Endodermal cell (in vitro differentiated cells): ENCODE results near the gene REEP1. TPM values are rescaled to one million over a fixed set of nuclear protein-coding genes. Genes with fewer than 3 reads are reported as not detected.

Source experiments
- DNase-seq: peaks from one replicate; pipeline ENCODE4 v3.0.0-alpha.2; 2017
- H3K27ac ChIP-seq: 2 replicates; pipeline ENCODE4 v1.5.1; 2013; ENCODE audit warnings: mild to moderate bottlenecking, low read depth, low read length, moderate library complexity
- H3K27me3 ChIP-seq: 2 replicates; pipeline ENCODE4 v1.6.1; 2013; ENCODE audit warnings: mild to moderate bottlenecking, low read length, moderate library complexity; ENCODE audit not compliant: insufficient read depth, control insufficient read depth, poor library complexity, severe bottlenecking
- H3K36me3 ChIP-seq: 2 replicates; pipeline ENCODE4 v1.7.0; 2013; ENCODE audit warnings: mild to moderate bottlenecking, low read length, moderate library complexity; ENCODE audit not compliant: control insufficient read depth, insufficient read depth
- H3K4me1 ChIP-seq: one replicate; pipeline ENCODE4 v1.7.0; 2013; ENCODE audit warnings: low read length; ENCODE audit not compliant: control insufficient read depth, insufficient read depth
- H3K4me3 ChIP-seq: 2 replicates; pipeline ENCODE4 v1.5.1; 2013; ENCODE audit warnings: mild to moderate bottlenecking, low read length, moderate library complexity
- H3K9ac ChIP-seq: 2 replicates; pipeline ENCODE4 v1.6.1; 2013; ENCODE audit warnings: mild to moderate bottlenecking, low read length, moderate library complexity; ENCODE audit not compliant: poor library complexity, severe bottlenecking; ENCODE audit errors: extremely low read depth
- H3K9me3 ChIP-seq: 2 replicates; pipeline ENCODE4 v1.6.1; 2013; ENCODE audit warnings: mild to moderate bottlenecking, low read length, moderate library complexity; ENCODE audit not compliant: control insufficient read depth
- H3K27ac Mint-ChIP-seq: 2 replicates; pipeline ENCODE4 v1.8.0; 2020; ENCODE audit warnings: mixed read lengths
- H3K27me3 Mint-ChIP-seq: 2 replicates; pipeline ENCODE4 v1.8.0; 2021; ENCODE audit warnings: mild to moderate bottlenecking, mixed read lengths; ENCODE audit not compliant: insufficient read depth
- H3K36me3 Mint-ChIP-seq: 2 replicates; pipeline ENCODE4 v1.8.0; 2020; ENCODE audit warnings: low read depth, mixed read lengths
- H3K4me1 Mint-ChIP-seq: 2 replicates; pipeline ENCODE4 v1.8.0; 2020; ENCODE audit warnings: mixed read lengths
- H3K4me3 Mint-ChIP-seq: 2 replicates; pipeline ENCODE4 v1.8.0; 2020; ENCODE audit warnings: mild to moderate bottlenecking, moderate library complexity, mixed read lengths
- H3K9me3 Mint-ChIP-seq: 2 replicates; pipeline ENCODE4 v1.8.0; 2020; ENCODE audit warnings: mild to moderate bottlenecking, mixed read lengths
- WGBS, 2 experiments: methylation state at CpG; one replicate each; pipeline versions ENCODE4 v1.1.5 to v1.1.7; 2013; ENCODE audit warnings: missing lambda C conversion rate in 2 of 2, mixed read lengths in 1 of 2; ENCODE audit not compliant: insufficient coverage in 1 of 2, insufficient read length in 1 of 2; 5-methylcytosine and 5-hydroxymethylcytosine counted together
- total RNA-seq, 2 donors: library from RNA; stranded (reverse); fragmentation: NEBNext Ultra II Directional in 1 of 2; extraction: Animal tissue kit (Norgen Biotek cat#: 25700) in 1 of 2; gene quantifications; 2 replicates in 1 of 2; 3 replicates in 1 of 2; pipeline ENCODE4 v1.2.1, GENCODE V29; 2021
- TF ChIP-seq, protein P1 (sequence below): fragments of 200-600 bp; sonication (generic); conservative IDR thresholded peaks from 2 replicates; pipeline ENCODE4 v1.5.0; 2021; ENCODE audit warnings: antibody characterized with exemption, mild to moderate bottlenecking

Gene REEP1
- total RNA-seq, 2 donors from 2014 or later: 2.9 to 3.8 TPM

DNA sequence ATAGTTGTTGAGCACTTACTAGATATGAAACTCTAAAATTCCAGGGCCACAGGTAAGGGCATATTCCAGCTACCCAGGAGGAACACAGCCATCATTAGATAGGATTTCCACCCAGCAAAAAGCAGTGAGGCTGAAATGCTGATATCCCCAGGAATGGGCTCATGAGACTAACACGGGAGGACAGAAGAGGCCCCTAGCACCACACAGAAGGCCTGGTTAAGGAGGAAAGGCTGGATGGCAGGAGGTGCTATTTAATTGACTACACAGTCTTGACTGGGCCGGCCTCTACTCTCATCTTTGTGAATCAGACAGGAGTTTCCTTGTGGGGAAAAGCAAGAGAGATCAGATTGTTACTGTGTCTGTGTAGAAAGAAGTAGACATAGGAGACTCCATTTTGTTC, 76.4 kb downstream of the REEP1 start:
- Mint-ChIP-seq H3K4me3 (no peak overlapping the region), H3K4me1 (no peaks in the 10 kb centered on the region), H3K27ac (no peak overlapping the region), H3K9me3 (peaks cover 5% of the 10 kb centered on the region), H3K36me3 (no peaks in the 10 kb centered on the region), H3K27me3 (peaks cover 8% of the 10 kb centered on the region)
- TF ChIP-seq, protein P1, sequence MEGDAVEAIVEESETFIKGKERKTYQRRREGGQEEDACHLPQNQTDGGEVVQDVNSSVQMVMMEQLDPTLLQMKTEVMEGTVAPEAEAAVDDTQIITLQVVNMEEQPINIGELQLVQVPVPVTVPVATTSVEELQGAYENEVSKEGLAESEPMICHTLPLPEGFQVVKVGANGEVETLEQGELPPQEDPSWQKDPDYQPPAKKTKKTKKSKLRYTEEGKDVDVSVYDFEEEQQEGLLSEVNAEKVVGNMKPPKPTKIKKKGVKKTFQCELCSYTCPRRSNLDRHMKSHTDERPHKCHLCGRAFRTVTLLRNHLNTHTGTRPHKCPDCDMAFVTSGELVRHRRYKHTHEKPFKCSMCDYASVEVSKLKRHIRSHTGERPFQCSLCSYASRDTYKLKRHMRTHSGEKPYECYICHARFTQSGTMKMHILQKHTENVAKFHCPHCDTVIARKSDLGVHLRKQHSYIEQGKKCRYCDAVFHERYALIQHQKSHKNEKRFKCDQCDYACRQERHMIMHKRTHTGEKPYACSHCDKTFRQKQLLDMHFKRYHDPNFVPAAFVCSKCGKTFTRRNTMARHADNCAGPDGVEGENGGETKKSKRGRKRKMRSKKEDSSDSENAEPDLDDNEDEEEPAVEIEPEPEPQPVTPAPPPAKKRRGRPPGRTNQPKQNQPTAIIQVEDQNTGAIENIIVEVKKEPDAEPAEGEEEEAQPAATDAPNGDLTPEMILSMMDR: no peak
- Histone ChIP-seq H3K9me3 (no peaks in the 10 kb centered on the region), H3K9ac (no peak overlapping the region), H3K4me3 (no peak overlapping the region), H3K27me3 (no peaks in the 10 kb centered on the region), H3K36me3 (no peaks in the 10 kb centered on the region), H3K4me1 (no peaks in the 10 kb centered on the region), H3K27ac (no peak overlapping the region)
- WGBS, 2 experiments: 95 to 100% methylated on average over 2 of the region's 2 CpGs
- DNase-seq: peak; percentile 17

DNA sequence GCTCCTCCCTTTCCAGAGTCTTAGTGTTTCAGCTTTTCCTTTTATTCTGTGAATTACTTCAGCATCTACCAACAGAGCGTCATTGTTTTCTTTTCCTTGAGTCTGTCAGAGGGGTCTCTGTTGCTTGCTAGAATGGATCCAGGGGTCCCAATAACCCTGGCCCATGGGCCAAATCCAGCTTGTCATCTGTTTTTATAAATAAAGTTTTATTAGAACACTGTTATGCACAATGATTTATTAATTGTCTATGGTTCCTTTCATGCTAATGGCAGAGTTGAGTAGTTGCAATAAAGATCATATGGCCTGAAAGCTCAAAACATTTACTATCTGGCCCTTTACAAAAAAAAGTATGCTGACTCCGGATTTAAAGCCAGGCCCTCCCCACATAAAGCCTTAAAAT, 79.3 kb downstream of the REEP1 start:
- H3K27me3 ChIP-seq: no peaks in the 10 kb centered on the region
- TF ChIP-seq, protein P1: no peak
- H3K4me3 ChIP-seq: no peak overlapping the region
- H3K9me3 Mint-ChIP-seq: no peaks in the 10 kb centered on the region
- DNase-seq: no peak
- H3K36me3 ChIP-seq: no peaks in the 10 kb centered on the region
- no peak overlapping the region for H3K27ac Mint-ChIP-seq
- H3K4me3 Mint-ChIP-seq: no peak overlapping the region
- no peaks in the 10 kb centered on the region for H3K36me3 Mint-ChIP-seq
- peaks cover 5% of the 10 kb centered on the region for H3K27me3 Mint-ChIP-seq
- no peaks in the 10 kb centered on the region for H3K4me1 ChIP-seq
- H3K27ac ChIP-seq: no peak overlapping the region
- no peak overlapping the region for H3K9ac ChIP-seq
- no peaks in the 10 kb centered on the region for H3K4me1 Mint-ChIP-seq
- no peaks in the 10 kb centered on the region for H3K9me3 ChIP-seq
- 93% methylated on average over 2 of the region's 2 CpGs; no CpG with 5 or more reads in 1 of the 2 experiments for WGBS, 2 experiments

- Mint-ChIP-seq H3K36me3 (no peaks in the 10 kb centered on the region), H3K4me1 (no peaks in the 10 kb centered on the region), H3K9me3 (no peaks in the 10 kb centered on the region), H3K27me3 (peaks cover 5% of the 10 kb centered on the region), H3K27ac (no peak overlapping the region), H3K4me3 (no peak overlapping the region)
- no peaks in the 10 kb centered on the region for H3K27me3 ChIP-seq
- no peaks in the 10 kb centered on the region for H3K9me3 ChIP-seq
- no peak overlapping the region for H3K4me3 ChIP-seq
- no peaks in the 10 kb centered on the region for H3K36me3 ChIP-seq
- H3K27ac ChIP-seq: no peak overlapping the region
- H3K4me1 ChIP-seq: no peaks in the 10 kb centered on the region
- no peak overlapping the region for H3K9ac ChIP-seq
- DNase-seq: no peak
- 47% methylated on average over 2 of the region's 3 CpGs; no CpG with 5 or more reads in 1 of the 2 experiments for WGBS, 2 experiments
- TF ChIP-seq, protein P1: no peak
These were observed 80.4 kb downstream of the REEP1 start for GRCh38 chr2:86256982-86257381.
